AG08396 (cell line): ENCODE results near the gene C3.
"Not testable (repeated sequence)": the region's sequence is repeated elsewhere in the genome, so short reads cannot be mapped to it uniquely, and the experiment has no call there.

ENCODE experiments used
- DNase-seq: peaks from one replicate; pipeline ENCODE4 v3.0.0; 2012; ENCODE audit warnings: low spot score, mixed read lengths

Gene C3

DNA sequence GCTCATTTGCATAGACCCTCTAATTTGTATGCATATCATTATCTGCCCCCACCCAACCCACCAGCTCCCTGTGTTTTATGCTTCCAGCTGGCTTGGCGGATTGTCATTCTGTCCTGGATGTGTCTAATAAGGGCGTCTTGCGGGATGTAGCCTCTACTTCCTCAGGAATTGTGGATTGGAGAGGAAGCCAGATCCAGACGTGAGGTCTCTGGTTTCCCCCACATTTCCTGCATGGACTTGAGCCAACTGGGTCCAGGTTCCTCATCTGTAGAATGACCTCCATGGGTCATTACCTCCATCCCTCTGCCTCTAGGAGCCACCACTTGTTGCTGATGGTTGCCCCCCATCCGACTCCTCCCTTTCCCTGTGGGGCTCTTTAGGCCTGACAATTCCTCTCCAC is 57.7 kb downstream of the C3 start:
- no peak for DNase-seq

- DNase-seq: not testable (repeated sequence)
Measured at GRCh38 chr19:6661509-6662244, 58.8 kb downstream of the C3 start.

DNA sequence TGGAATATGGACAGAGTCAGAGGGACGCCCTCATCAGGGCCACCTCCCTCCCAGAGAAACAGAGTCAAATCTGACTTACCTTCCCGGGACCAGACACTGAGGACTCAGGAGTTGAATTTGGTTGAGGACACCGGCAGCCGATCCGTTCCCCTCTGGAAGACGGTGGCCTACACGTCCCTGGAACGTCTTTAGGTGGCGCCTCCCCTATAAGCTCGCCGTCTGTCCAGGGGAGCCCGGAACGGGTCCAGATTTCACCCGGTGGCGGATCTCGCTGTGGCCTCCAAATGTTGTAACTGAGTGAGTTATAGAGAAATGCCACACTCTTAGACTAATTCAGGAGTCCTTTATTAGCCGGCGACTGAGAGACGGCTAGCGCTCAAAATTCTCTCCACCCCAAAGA is 59.5 kb downstream of the C3 start:
- DNase-seq: no peak

DNA sequence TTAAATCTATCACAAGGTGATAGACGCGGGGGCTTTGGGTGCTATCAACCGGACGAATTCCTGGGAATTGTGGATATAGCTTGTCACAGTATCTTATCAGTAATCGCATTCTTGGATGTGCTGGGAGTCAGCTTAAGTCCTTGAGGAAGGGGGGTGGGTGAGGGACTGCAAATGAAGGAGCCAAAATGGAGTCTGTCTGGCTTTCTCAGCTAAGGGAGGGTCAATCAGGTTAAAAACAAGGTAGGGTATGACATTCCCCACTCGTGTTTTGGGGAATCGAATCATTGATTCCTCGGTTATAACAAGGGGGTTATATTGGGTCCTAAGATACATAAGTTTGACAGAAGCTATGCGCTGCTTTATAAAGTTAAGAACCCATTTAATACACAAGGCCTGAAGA is 64.1 kb downstream of the C3 start:
- DNase-seq: not testable (repeated sequence)

GRCh38 chr19:6654347-6655310 is 65.8 kb downstream of the C3 start:
- no peak for DNase-seq

GRCh38 chr19:6652805-6653094 is 67.7 kb downstream of the C3 start:
- DNase-seq: no peak

GRCh38 chr19:6651965-6652804 is 68.3 kb downstream of the C3 start:
- DNase-seq: no peak

DNA sequence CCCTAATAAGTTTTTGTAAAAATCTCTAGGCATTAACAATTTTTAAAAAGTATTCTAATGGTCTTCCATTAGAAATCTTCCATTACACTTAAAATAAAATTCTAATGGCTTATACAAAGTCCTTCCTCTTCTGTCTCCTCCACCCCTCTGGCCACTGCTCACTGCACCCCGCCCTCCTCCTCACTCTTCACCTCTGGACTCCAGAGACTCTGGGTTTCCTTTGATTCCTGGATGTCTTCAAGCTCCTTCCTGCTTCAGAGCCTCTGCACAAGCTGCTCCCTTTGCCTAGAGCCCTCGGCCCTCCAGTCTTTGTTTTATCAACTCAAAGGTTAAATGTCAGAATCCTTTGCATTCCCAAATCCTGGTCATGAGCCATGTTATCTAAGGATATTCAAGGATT is 71.3 kb downstream of the C3 start:
- DNase-seq: no peak

DNA sequence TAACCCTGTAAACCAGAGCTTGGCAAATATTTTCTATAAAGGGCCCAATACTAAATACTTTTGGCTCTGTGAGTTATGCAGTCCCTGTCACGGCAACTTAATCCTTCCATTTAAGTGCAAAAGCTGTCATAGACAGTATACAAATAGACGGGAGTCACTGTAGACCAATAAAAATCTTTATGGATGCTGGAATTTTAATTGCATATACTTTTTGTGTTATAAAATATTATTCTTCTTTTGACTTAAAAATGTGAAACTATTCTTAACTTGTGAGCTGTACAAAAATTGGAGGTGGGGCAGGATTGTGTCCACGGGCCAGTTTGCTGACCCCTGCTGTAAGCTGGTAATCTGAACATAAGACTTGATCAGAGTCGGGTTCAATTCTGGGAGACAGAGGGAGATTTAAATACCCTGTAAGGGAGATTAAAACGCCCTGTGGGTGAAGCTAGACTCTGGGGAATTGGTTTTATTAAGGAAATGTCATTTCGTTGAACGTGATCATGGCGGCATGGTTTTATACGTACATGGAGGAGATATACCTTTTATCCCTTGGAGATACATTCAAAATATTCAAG is 72.2 kb downstream of the C3 start:
- DNase-seq: no peak

DNA sequence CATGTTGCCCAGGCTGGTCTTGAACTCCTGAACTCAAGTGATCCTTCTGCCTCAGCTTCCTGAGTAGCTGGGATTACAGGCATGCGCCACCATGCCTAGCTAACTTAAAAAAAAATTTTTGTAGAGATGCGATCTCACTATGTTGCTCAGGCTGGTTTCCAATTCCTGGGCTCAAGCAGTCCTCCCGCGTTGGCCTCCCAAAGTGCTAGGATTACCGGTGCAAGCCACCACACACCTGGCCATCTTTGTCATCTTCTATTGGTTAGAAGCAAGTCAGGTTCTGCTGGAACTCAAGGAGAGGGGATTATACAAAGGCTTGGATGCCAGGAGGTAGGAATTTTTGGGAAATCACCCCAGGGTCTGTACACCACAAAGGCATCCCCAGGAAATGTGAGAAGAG is 75.7 kb downstream of the C3 start:
- no peak for DNase-seq

DNA sequence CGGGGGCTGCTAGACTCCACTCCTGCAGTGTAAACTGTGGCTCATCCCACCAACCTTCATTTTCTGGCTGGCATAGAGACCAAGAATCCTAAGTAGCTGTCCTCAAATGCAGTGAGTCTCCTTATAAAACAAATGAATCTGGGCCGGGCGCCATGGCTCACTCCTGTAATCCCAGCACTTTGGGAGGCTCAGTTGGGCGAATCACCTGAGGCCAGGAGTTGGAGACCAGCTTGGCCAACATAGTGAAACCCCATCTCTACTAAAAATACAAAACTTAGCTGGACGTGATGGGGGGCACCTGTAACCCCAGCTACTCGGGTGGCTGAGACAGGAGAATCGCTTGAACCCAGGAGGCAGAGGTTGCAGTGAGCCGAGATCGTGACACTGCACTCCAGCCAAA is 80.1 kb downstream of the C3 start:
- DNase-seq: not testable (repeated sequence)

GRCh38 chr19:6639439-6639838 is 81.0 kb downstream of the C3 start:
- DNase-seq: no peak

DNA sequence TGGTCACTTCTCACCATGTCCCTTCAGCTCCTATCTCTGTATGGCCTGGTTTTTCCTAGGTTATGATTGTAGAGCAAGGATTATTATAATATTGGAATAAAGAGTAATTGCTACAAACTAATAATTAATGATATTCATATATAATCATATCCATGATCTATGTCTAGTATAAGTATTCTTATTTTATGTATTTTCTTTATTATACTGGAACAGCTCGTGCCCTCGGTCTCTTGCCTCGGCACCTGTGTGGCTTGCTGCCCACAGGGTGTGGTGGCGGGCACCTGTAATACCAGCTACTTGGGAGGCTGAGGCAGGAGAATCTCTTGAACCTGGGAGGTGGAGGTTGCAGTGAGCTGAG is 87.0 kb downstream of the C3 start:
- DNase-seq: not testable (repeated sequence)

- DNase-seq: not testable (repeated sequence)
Measured at GRCh38 chr19:6632747-6633455, 87.5 kb downstream of the C3 start.

DNA sequence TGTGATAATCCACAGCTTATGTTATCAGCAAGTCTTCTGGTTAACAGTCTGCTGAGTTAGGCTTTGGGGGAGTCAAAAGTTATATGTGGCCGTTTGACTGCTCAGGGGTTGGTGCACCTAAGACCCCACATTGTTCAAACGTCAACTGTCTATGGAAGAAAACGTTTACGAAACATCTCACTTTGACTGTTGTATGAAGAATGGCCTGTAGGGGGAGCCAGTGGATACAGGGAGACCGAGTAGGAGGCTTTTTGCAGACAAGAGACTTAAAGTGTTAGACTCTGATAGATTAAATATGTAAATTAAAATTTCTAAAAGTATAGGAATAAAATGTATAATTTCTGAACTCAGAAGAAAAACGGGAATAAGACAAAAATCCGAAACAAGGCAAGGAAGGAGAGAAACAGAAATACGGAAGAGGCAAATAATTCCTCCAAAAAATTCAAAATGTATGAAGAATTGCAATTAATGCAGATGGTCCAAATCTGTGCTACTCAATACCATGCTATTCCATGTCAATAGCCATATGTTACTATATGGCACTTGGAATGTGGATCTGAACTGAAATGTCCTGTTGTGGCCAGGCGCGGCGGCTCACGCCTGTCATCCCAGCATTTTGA is 88.3 kb downstream of the C3 start:
- peak; percentile 52 for DNase-seq
